ENCODE data around the gene SERPING1. TPM values are rescaled to one million over a fixed set of nuclear protein-coding genes. Genes with fewer than 3 reads are reported as not detected.

SERPING1 gene
- polyA plus RNA-seq, 1 donor (not counting 4 experiments of a cell fraction or from before 2014, with no cell fraction given): 12.8 TPM

DNA sequence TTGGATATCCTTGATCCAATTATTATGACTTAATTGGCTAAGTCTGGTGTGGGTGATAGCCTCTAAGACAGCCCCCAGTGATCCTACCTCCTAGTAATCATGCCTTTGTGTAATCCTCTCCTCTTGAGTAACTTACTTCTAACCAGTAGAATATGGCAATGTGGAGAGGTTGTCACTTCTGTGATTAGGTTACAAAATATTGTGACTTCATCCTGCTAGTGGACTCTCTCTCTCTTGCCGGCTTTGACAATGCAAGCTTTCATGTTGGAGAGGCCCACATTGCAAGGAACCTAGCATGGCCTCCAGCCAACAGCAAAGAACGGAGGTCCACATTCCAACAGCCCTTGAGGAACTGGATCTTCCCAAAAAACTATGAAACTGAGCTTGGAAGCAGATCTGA lies 32.7 kb downstream of the SERPING1 start:
- FAIRE-seq (no peak), DNase-seq (ENCODE audit: low read depth, low spot score) (no peak)
- Histone ChIP-seq H3K4me3 (ENCODE audit: control insufficient read depth in 2 of 3, extremely low read depth in 1 of 3, insufficient read depth in 2 of 3, low read depth in 1 of 3, low read length in 3 of 3) (no peak overlapping the region), H3K36me3 (ENCODE audit: control insufficient read depth in 2 of 2, extremely low read depth in 1 of 2, insufficient read depth in 2 of 2, low read length in 2 of 2) (no peaks in the 10 kb centered on the region), H3K27me3 (ENCODE audit: control insufficient read depth, extremely low read depth, insufficient read depth, low read length) (no peaks in the 10 kb centered on the region), H3K27ac (ENCODE audit: control insufficient read depth, insufficient read depth, low read length) (no peak overlapping the region), H3K4me1 (ENCODE audit: control insufficient read depth, extremely low read depth, insufficient read depth, low read length) (peaks cover 19% of the 10 kb centered on the region), H3K9me3 (ENCODE audit: control insufficient read depth, low read depth, low read length) (no peaks in the 10 kb centered on the region), H3K4me2 (ENCODE audit: control insufficient read depth, extremely low read depth, insufficient read depth, low read depth, low read length) (no peak overlapping the region), H3K9me1 (ENCODE audit: control insufficient read depth, extremely low read depth, insufficient read depth, low read length) (no peaks in the 10 kb centered on the region), H2AFZ (ENCODE audit: control insufficient read depth, low read length) (no peak overlapping the region), H4K20me1 (ENCODE audit: control insufficient read depth, extremely low read depth, insufficient read depth, low read length) (no peaks in the 10 kb centered on the region), H3K9ac (ENCODE audit: control insufficient read depth, extremely low read depth, insufficient read depth, low read length) (no peak overlapping the region), H3K79me2 (ENCODE audit: control insufficient read depth, insufficient read depth, low read length) (no peaks in the 10 kb centered on the region)
- no peak for TF ChIP-seq EZH2 (IDR thresholded peaks at IDR 0.05; ENCODE audit: low read length)
- TF ChIP-seq, protein P1, sequence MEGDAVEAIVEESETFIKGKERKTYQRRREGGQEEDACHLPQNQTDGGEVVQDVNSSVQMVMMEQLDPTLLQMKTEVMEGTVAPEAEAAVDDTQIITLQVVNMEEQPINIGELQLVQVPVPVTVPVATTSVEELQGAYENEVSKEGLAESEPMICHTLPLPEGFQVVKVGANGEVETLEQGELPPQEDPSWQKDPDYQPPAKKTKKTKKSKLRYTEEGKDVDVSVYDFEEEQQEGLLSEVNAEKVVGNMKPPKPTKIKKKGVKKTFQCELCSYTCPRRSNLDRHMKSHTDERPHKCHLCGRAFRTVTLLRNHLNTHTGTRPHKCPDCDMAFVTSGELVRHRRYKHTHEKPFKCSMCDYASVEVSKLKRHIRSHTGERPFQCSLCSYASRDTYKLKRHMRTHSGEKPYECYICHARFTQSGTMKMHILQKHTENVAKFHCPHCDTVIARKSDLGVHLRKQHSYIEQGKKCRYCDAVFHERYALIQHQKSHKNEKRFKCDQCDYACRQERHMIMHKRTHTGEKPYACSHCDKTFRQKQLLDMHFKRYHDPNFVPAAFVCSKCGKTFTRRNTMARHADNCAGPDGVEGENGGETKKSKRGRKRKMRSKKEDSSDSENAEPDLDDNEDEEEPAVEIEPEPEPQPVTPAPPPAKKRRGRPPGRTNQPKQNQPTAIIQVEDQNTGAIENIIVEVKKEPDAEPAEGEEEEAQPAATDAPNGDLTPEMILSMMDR (optimal IDR thresholded peaks at IDR 0.05 in 1 of 3, IDR thresholded peaks at IDR 0.05 in 1 of 3, conservative IDR thresholded peaks at IDR 0.05 in 1 of 3; ENCODE audit: extremely low read depth in 1 of 3, insufficient read depth in 2 of 3, low read length in 3 of 3): no peak
- dilution Hi-C loops (cut with MboI; ENCODE audit: extremely low pct_ligation_motif_present, low sequenced_read_pairs): no loop called here

DNA sequence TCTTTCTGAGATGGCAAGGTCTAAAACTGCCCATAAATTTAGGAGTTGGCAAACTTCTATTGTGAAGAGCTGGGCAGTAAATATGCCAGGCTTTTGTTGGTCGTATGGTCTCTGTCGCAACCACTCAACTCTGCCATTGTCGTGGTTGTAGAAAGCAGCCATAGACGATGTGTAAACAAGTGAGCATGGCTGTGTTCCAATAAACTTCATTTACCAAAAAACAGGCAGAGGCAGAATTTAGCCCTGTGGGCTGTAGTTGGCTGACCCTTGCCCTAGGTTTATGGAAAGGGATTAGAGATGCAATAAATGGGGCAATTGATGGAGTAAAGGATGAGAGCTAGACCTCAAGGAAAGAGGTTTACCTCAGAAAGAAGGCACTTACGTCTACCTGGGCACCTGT lies 34.6 kb downstream of the SERPING1 start:
- dilution Hi-C loops (cut with MboI; ENCODE audit: extremely low pct_ligation_motif_present, low sequenced_read_pairs): no loop called here
- Histone ChIP-seq H3K27me3 (ENCODE audit: control insufficient read depth, extremely low read depth, insufficient read depth, low read length) (no peaks in the 10 kb centered on the region), H2AFZ (ENCODE audit: control insufficient read depth, low read length) (no peak overlapping the region), H3K36me3 (ENCODE audit: control insufficient read depth in 2 of 2, extremely low read depth in 1 of 2, insufficient read depth in 2 of 2, low read length in 2 of 2) (no peaks in the 10 kb centered on the region), H3K9ac (ENCODE audit: control insufficient read depth, extremely low read depth, insufficient read depth, low read length) (no peak overlapping the region), H3K9me1 (ENCODE audit: control insufficient read depth, extremely low read depth, insufficient read depth, low read length) (no peaks in the 10 kb centered on the region), H4K20me1 (ENCODE audit: control insufficient read depth, extremely low read depth, insufficient read depth, low read length) (no peaks in the 10 kb centered on the region), H3K4me3 (ENCODE audit: control insufficient read depth in 2 of 3, extremely low read depth in 1 of 3, insufficient read depth in 2 of 3, low read depth in 1 of 3, low read length in 3 of 3) (no peak overlapping the region), H3K27ac (ENCODE audit: control insufficient read depth, insufficient read depth, low read length) (no peak overlapping the region), H3K9me3 (ENCODE audit: control insufficient read depth, low read depth, low read length) (no peaks in the 10 kb centered on the region), H3K79me2 (ENCODE audit: control insufficient read depth, insufficient read depth, low read length) (no peaks in the 10 kb centered on the region), H3K4me2 (ENCODE audit: control insufficient read depth, extremely low read depth, insufficient read depth, low read depth, low read length) (no peak overlapping the region), H3K4me1 (ENCODE audit: control insufficient read depth, extremely low read depth, insufficient read depth, low read length) (peaks cover 21% of the 10 kb centered on the region)
- DNase-seq (ENCODE audit: low read depth, low spot score) (no peak), FAIRE-seq (no peak)
- TF ChIP-seq, protein P1 (optimal IDR thresholded peaks at IDR 0.05 in 1 of 3, IDR thresholded peaks at IDR 0.05 in 1 of 3, conservative IDR thresholded peaks at IDR 0.05 in 1 of 3; ENCODE audit: extremely low read depth in 1 of 3, insufficient read depth in 2 of 3, low read length in 3 of 3): no peak
- TF ChIP-seq EZH2 (IDR thresholded peaks at IDR 0.05; ENCODE audit: low read length): no peak

Measured in keratinocyte (primary cell).